Panc1 (cell line): ENCODE data around the gene NCBP2.
A peak's percentile ranks its signal among the peaks of the same experiment; 100 is the strongest.

ENCODE experiments used
- POLR2AphosphoS5 ChIP-seq: IDR thresholded peaks from 2 replicates; pipeline ENCODE4 v1.6.1; 2012; ENCODE audit warnings: mild to moderate bottlenecking, low read depth, low read length, moderate library complexity
- SIN3A ChIP-seq: IDR thresholded peaks from 2 replicates; pipeline ENCODE4 v1.6.1; 2012; ENCODE audit warnings: low read depth, mild to moderate bottlenecking, low read length, moderate library complexity, borderline replicate concordance; ENCODE audit not compliant: insufficient read depth
- TF ChIP-seq, protein P1 (sequence below): fragments of 450-650 bp; IDR thresholded peaks from 2 replicates; pipeline ENCODE4 v1.5.1; 2017; ENCODE audit warnings: mild to moderate bottlenecking
- TF ChIP-seq, protein P2 (sequence below), 2 experiments: IDR thresholded peaks; 2 replicates each; pipeline ENCODE4 v1.6.1; 2011 to 2012; ENCODE audit warnings: low read depth in 2 of 2, control low read depth in 1 of 2, low read length in 1 of 2, mild to moderate bottlenecking in 1 of 2, moderate library complexity in 1 of 2; ENCODE audit not compliant: insufficient read depth in 1 of 2

DNA sequence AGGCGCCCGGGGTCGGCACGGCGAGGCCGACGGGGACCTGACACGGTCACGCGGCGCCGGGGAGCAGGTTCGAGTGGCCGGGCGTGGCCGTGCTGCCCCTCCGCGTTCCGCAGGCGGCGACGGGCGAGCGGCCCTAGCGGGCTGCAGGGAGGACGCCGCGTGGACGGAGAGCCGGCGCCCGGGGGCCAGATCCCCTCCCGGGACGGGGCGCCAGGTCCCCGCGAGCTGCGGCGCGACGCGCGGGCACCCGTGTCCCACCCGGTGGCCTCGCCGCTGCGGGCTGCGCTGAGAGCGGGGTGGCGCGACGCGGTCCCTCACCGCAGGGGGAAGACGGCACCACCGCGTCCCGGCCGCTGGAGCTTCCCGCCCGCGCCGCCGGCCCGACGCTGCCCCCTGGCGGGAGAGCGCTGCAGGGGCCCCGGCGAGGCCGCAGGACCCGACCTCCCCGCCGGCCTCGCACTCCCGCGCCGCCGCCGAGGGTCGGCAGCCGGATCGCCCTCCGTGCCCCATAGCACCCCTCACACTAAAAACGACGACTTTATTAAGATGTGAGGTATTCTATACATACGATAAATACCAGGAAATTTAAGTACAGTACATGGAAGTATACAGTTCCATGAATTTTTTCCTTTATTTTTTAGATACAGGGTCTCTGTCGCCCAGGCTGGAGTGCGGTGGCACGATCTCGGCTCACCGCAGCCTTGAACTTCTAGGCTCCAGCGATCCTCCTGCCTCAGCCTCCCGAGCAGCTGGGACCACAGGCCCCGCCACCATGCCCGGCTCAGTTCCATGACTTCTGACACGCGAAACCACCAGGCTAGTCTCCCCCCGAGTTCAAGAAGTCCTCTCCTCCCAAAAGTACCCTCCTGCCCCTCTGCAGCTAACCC, 27.6 kb upstream of the NCBP2 start:
- TF ChIP-seq, protein P1, sequence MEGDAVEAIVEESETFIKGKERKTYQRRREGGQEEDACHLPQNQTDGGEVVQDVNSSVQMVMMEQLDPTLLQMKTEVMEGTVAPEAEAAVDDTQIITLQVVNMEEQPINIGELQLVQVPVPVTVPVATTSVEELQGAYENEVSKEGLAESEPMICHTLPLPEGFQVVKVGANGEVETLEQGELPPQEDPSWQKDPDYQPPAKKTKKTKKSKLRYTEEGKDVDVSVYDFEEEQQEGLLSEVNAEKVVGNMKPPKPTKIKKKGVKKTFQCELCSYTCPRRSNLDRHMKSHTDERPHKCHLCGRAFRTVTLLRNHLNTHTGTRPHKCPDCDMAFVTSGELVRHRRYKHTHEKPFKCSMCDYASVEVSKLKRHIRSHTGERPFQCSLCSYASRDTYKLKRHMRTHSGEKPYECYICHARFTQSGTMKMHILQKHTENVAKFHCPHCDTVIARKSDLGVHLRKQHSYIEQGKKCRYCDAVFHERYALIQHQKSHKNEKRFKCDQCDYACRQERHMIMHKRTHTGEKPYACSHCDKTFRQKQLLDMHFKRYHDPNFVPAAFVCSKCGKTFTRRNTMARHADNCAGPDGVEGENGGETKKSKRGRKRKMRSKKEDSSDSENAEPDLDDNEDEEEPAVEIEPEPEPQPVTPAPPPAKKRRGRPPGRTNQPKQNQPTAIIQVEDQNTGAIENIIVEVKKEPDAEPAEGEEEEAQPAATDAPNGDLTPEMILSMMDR, result peak; percentile 100
- no peak for TF ChIP-seq POLR2AphosphoS5
- peak; percentile 82; the same call in 1 of the 2 replicates for TF ChIP-seq SIN3A
- TF ChIP-seq, protein P2, sequence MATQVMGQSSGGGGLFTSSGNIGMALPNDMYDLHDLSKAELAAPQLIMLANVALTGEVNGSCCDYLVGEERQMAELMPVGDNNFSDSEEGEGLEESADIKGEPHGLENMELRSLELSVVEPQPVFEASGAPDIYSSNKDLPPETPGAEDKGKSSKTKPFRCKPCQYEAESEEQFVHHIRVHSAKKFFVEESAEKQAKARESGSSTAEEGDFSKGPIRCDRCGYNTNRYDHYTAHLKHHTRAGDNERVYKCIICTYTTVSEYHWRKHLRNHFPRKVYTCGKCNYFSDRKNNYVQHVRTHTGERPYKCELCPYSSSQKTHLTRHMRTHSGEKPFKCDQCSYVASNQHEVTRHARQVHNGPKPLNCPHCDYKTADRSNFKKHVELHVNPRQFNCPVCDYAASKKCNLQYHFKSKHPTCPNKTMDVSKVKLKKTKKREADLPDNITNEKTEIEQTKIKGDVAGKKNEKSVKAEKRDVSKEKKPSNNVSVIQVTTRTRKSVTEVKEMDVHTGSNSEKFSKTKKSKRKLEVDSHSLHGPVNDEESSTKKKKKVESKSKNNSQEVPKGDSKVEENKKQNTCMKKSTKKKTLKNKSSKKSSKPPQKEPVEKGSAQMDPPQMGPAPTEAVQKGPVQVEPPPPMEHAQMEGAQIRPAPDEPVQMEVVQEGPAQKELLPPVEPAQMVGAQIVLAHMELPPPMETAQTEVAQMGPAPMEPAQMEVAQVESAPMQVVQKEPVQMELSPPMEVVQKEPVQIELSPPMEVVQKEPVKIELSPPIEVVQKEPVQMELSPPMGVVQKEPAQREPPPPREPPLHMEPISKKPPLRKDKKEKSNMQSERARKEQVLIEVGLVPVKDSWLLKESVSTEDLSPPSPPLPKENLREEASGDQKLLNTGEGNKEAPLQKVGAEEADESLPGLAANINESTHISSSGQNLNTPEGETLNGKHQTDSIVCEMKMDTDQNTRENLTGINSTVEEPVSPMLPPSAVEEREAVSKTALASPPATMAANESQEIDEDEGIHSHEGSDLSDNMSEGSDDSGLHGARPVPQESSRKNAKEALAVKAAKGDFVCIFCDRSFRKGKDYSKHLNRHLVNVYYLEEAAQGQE (IDR thresholded peaks at IDR 0.05; ENCODE audit: insufficient read depth in 1 of 2, low read depth in 2 of 2, low read length in 1 of 2), result no peak
